Measurements from ENCODE around the gene NAT8L.

NAT8L gene

DNA sequence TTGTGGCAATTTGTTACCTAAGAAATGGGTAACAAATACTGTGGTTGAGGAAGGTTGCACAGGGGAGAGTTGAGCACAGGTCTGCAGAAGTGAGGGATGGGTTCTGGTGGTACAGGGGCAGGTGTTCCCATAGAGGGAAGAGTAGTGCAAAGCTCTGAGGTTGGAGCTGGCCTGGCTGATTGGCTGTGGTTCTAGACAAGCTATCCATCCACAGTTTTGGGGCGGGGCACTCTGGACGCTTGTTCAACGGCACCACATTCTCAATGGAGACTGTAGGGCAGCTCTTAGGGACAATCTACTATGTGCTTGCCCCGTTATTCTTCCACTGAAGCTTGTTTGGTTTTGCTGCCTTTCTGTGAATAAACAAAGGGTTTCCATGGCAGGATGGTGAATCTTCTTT, 35.4 kb downstream of the NAT8L start:
- no peak for DNase-seq (ENCODE audit: low read depth in 2 of 2)

DNA sequence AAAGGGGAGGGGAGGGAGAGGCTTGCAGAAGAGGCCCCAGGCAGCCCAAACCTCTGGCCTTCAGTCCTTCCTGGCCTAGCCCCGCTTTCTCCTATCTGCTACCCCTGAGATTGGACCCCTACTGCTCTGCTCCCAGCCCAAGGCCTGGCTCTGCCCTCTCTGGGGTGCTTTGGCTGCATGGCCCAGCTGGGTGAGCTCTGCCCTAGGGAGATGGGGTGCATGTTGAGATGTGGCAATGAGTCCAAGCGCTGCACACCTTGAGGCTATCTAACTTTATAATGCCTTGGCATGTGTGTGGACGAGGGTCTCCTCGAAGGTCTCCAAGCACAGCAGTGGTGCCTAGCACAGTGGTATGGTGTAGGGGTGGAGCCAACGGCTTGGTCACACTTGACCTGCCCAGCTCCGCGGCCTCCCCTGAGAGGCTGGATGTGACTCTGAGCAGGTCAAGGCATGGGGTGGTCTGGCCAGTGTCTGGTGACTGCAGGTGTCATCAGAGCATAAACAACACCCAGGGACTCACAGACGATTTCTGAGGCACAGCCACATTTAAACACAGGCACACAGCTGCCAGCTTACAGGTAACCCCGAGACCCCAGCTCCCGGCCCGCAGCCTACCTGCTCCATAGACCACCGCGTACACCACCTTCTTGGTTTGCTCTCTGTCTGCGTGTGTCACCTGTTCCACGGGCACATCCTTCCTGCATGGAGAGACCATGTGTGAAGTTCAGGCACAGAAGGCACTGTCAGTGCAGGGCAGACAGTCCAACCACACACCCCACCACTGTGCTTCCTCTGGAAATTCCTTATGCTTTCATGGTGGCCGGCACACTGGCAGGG, 36.3 kb downstream of the NAT8L start:
- no peak for DNase-seq (ENCODE audit: low read depth in 2 of 2)

DNA sequence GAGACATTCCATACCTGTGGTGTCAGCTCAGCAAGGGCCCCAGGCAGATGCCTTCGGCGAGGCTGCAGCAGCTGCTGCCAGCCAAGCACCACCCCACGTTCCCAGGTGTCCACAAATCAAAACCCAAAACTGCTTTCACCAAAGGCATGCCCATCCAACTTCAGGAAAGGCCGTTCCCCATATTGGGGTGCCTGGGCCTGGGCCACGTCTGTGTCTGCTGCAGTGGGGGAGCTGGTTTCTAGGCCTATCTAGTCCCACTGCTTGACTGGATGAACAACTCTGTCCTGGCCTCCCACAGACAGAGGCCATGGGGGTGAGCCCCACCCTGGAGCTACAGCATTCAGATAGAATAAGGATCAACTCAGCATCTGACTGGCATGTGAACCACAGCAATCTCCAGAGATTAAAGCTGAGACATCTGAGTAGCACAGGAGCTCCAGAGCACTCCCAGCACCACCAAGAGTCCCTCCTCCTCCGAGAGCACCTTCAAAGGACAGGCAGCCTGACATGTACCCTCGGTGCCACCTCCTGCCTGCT, 37.0 kb downstream of the NAT8L start:
- no peak for DNase-seq (ENCODE audit: low read depth in 2 of 2)

DNA sequence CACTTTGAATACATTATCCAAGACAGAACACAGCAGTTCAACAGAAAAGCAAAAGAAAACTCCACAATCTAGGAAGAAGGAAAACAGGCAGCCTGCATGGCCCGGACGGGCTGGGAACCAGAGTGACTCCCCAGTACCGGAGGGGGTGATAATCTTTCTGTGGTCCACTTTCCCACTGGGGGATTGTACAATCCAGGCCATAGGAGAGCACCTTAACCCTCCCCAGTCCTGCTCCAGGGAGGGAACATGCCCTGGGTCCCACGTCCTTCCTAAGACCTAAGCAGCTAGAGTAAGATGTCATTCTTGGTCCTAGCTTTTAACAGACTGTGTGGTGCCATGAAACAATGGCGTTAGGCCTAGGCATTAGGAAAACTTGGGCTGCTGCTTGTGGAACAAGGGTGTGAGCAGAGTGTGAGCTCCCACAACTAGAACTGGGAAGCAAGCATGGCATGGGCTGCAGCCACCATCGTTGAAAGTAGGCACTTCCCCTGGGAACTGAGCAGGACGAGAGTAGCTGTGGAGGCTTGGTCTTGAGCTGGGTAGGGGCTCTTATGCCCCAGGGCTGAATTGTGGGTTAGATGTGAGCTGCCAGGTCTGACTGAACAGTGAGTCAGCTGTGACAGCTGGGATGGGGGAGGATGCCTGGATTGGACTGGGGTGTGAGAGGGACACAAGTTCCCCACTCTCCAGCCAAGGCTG, 42.4 kb downstream of the NAT8L start:
- no peak for DNase-seq (ENCODE audit: low read depth in 2 of 2)

DNA sequence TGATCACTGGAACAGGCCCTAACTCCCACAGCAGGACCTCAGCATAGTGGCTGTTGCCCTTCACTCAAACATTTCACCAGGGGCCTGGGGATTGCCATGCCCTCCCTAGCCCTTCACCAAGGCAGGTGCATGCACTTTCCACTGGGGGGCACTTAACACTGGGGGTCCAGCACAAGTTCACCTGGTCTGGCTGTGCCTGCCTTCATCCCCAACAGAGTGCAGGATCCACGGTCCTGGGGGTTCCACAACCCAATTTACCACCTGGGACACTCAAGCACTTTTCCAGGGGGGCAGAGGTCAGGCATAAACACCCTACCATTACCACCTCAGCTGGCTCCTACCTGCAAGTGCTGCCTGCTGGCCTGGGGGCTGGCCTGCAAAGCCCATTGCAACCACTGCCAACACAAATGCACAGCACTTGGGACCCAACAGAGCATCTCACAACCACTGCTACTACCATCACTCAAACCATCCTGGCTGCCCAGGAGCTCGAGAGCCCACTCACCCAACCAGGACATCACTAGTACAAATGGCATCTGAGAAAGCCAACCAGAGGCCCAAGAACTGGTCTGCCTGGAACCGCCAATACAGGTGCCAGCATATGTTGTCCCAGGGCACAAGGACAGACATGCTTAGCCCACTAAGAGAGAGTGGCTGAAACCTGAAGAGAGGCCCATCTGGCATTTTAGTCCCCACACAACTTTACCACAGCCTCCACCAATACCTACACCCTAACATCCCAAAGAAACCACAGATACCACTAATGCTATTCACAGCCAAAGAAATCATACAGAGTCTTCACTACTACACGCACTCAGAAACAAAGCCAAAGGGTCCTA, 43.1 kb downstream of the NAT8L start:
- no peak for DNase-seq (ENCODE audit: low read depth in 2 of 2)

DNA sequence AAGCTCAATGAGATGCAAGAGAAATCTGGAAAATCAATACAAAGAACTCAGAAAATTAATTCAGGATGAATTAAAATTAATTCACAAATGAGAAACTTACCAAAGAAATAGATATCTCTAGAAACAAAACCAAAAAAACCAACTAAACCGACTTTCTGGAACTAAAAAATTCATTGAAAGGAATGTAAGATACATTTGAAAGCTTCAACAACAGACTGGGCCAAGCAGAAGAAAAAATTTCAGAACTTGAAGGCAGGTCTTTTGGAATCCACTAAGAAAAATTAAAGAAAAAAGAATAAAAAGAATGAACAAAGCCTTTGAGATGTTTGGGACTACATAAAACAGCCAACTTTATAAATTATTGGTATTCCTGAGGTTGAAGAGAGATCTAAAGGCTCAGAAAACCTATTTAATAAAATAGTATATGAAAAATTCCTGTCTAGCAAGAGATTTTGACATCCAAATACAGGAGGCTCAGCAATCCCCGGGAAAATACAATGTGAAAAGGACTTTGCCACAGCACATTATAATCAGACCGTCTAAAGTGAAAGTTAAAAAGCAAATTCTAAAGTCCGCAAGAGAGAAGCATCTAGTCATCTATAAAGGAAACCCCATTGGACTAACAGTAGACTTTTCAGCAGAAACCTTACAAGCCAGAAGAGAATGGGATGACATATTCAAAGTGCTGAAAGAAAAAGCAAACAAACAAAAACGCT, 44.2 kb downstream of the NAT8L start:
- DNase-seq (ENCODE audit: low read depth in 2 of 2): no peak

DNA sequence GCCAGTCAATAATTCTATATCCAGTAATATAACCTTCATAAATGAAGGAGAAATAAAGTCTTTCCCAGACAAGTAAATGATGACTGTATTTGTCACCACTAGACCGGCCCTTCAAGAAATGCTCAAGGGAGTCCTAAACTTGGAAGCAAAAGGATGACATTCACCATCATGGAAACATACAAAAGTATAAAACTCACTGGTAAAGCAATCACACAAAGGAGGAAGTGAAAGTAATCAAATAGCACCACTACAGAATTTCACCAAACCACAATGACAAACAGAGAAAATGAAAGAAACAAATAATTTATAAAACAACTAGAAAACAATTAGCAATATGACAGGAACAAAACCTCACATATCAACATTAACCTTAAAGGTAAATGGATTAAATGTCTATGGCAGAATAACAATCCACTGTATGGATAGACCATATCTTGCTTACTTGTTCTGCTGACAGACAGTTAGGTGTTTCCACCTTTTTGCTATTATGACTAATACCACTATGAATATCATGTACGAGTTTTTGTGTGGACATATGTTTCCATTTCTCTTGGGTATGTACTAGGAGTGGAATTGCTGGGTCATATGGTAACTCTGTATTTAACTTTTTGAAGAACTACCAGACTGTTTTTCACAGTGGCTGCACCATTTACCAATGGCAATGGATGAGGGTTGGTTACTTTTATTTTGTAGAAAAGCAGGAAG, 44.9 kb downstream of the NAT8L start:
- DNase-seq (ENCODE audit: low read depth in 2 of 2): no peak

DNA sequence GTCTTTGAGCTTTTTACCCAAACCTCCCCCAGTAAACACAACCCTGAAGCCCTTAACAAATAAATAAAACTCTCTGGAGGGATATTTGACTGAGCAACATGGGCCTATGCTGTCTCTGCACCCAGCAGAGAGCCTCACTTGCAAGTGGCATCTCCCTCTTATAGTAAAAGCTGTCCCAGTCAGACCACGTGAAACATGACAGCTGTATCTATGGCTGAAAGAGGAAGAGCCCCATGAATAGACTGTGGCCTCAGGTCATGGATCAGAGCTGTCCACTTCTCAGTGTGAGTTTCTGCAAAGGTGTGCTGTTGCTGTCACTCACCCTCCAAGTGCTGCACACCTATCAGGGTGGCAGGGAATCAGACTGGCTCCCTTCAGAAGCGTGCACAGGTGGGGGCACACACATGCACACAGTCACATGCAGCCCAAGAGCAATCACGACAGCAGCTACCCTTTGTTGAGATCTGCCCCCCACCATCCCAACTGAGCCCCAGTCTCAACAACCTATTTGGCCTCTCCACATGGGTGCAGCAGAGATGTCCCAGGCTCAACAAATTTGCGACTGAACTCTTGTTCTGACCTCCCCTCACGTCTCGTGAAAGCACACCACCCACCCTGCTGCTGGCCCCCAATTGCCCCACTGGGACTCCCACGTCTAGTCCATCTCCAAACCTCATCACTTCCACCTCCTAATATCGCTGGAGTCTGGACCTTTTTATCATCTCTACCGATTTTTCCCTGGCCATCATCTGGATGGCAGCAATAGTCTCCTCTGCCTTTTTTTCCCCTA, 45.6 kb downstream of the NAT8L start:
- DNase-seq (ENCODE audit: low read depth in 2 of 2): no peak

DNA sequence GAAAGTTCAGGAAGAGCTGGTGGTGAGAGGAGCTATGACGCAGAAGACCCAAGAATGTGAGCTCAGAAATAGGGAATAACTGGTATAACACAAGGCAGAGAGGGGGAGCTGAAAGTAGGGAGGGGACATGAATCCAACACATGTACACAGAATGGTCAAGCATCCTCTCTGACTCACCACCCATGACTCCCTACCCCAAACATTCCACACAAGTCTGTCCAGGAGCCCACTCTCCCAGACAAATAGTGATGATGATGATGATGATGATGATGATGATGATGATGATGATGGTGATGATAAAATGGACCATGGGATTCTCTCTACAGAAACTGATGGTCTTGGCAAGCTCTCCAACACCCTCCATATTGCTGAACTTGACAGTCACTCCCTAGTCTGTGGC, 46.4 kb downstream of the NAT8L start:
- DNase-seq (ENCODE audit: low read depth in 2 of 2): no peak

DNA sequence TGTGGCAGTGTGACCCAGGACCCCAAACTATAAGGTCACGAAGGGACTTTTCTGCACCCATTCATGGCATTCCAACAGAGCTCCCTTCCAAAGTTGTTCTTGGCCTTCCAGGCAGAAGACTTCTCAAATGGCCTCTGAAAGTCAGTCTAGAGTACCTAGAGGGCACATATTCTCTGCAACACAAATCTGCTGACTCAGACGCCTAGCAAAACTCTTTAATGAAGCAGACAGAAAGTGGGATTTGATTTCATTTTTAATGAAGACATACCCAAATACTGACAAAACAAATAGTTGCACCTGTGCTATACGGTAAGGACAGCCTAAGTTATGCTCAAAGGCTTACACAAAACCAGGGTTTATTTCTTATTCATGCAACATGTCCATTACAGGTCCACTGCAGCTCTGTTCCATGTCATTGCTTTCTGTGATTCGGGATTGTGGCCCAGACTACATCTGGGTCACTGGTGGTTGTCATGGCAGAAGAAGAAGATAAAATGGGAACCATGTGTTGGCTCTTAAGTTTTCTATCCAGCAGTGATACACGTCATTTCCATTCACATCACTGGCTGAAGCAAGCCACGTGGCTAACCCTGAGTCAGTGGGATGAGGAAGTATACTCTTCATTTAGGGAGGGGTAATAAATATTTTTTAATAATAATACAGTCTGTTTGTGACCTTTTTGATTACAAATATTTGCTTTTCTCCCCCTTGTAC, 57.7 kb downstream of the NAT8L start:
- no peak for DNase-seq (ENCODE audit: low read depth in 2 of 2)
